ENCODE data around the gene HEATR5A.
"Not testable (repeated sequence)": the region's sequence is repeated elsewhere in the genome, so short reads cannot be mapped to it uniquely, and the experiment has no call there.

Gene HEATR5A

GRCh38 chr14:31287294-31287972 is 132.9 kb downstream of the HEATR5A start:
- no peaks in the 10 kb centered on the region for H3K9me3 ChIP-seq (ENCODE audit: control insufficient read depth, low read length)
- H3K27me3 ChIP-seq (replicated peaks; ENCODE audit: control insufficient read depth, insufficient read depth, low read length, poor library complexity, severe bottlenecking) = no peaks in the 10 kb centered on the region
- H3K27ac ChIP-seq (ENCODE audit: insufficient read depth, low read length, poor library complexity, severe bottlenecking) = no peak overlapping the region
- no peaks in the 10 kb centered on the region for H3K36me3 ChIP-seq (ENCODE audit: control insufficient read depth, insufficient read depth, low read length)
- H3K4me3 ChIP-seq (ENCODE audit: insufficient read depth, low read depth, low read length, poor library complexity, severe bottlenecking) = no peak overlapping the region
- DNase-seq = no peak
- no peaks in the 10 kb centered on the region for H3K4me1 ChIP-seq (ENCODE audit: control insufficient read depth, insufficient read depth, low read length, poor library complexity, severe bottlenecking)

GRCh38 chr14:31286456-31287293 is 133.7 kb downstream of the HEATR5A start:
- H3K27ac ChIP-seq (ENCODE audit: insufficient read depth, low read length, poor library complexity, severe bottlenecking) = no peak overlapping the region
- DNase-seq = no peak
- no peaks in the 10 kb centered on the region for H3K36me3 ChIP-seq (ENCODE audit: control insufficient read depth, insufficient read depth, low read length)
- H3K9me3 ChIP-seq (ENCODE audit: control insufficient read depth, low read length) = no peaks in the 10 kb centered on the region
- no peaks in the 10 kb centered on the region for H3K4me1 ChIP-seq (ENCODE audit: control insufficient read depth, insufficient read depth, low read length, poor library complexity, severe bottlenecking)
- H3K4me3 ChIP-seq (ENCODE audit: insufficient read depth, low read depth, low read length, poor library complexity, severe bottlenecking) = no peak overlapping the region
- no peaks in the 10 kb centered on the region for H3K27me3 ChIP-seq (replicated peaks; ENCODE audit: control insufficient read depth, insufficient read depth, low read length, poor library complexity, severe bottlenecking)

- no peaks in the 10 kb centered on the region for H3K36me3 ChIP-seq (ENCODE audit: control insufficient read depth, insufficient read depth, low read length)
- no peak overlapping the region for H3K27ac ChIP-seq (ENCODE audit: insufficient read depth, low read length, poor library complexity, severe bottlenecking)
- no peak for DNase-seq
- H3K27me3 ChIP-seq (replicated peaks; ENCODE audit: control insufficient read depth, insufficient read depth, low read length, poor library complexity, severe bottlenecking) = no peaks in the 10 kb centered on the region
- no peaks in the 10 kb centered on the region for H3K4me1 ChIP-seq (ENCODE audit: control insufficient read depth, insufficient read depth, low read length, poor library complexity, severe bottlenecking)
- no peaks in the 10 kb centered on the region for H3K9me3 ChIP-seq (ENCODE audit: control insufficient read depth, low read length)
- no peak overlapping the region for H3K4me3 ChIP-seq (ENCODE audit: insufficient read depth, low read depth, low read length, poor library complexity, severe bottlenecking)
Observed at GRCh38 chr14:31283578-31284252, 136.6 kb downstream of the HEATR5A start.

GRCh38 chr14:31283153-31283552 is 137.2 kb downstream of the HEATR5A start:
- Histone ChIP-seq H3K36me3 (ENCODE audit: control insufficient read depth, insufficient read depth, low read length) (no peaks in the 10 kb centered on the region), H3K27ac (ENCODE audit: insufficient read depth, low read length, poor library complexity, severe bottlenecking) (no peak overlapping the region), H3K4me1 (ENCODE audit: control insufficient read depth, insufficient read depth, low read length, poor library complexity, severe bottlenecking) (no peaks in the 10 kb centered on the region), H3K27me3 (replicated peaks; ENCODE audit: control insufficient read depth, insufficient read depth, low read length, poor library complexity, severe bottlenecking) (no peaks in the 10 kb centered on the region), H3K9me3 (ENCODE audit: control insufficient read depth, low read length) (no peaks in the 10 kb centered on the region), H3K4me3 (ENCODE audit: insufficient read depth, low read depth, low read length, poor library complexity, severe bottlenecking) (no peak overlapping the region)
- no peak for DNase-seq

GRCh38 chr14:31280871-31281220 is 139.5 kb downstream of the HEATR5A start:
- Histone ChIP-seq H3K36me3 (ENCODE audit: control insufficient read depth, insufficient read depth, low read length) (no peaks in the 10 kb centered on the region), H3K9me3 (ENCODE audit: control insufficient read depth, low read length) (no peaks in the 10 kb centered on the region), H3K4me3 (ENCODE audit: insufficient read depth, low read depth, low read length, poor library complexity, severe bottlenecking) (no peak overlapping the region), H3K27ac (ENCODE audit: insufficient read depth, low read length, poor library complexity, severe bottlenecking) (no peak overlapping the region), H3K27me3 (replicated peaks; ENCODE audit: control insufficient read depth, insufficient read depth, low read length, poor library complexity, severe bottlenecking) (no peaks in the 10 kb centered on the region), H3K4me1 (ENCODE audit: control insufficient read depth, insufficient read depth, low read length, poor library complexity, severe bottlenecking) (no peaks in the 10 kb centered on the region)
- DNase-seq = no peak

- H3K36me3 ChIP-seq (ENCODE audit: control insufficient read depth, insufficient read depth, low read length) = no peaks in the 10 kb centered on the region
- no peak overlapping the region for H3K27ac ChIP-seq (ENCODE audit: insufficient read depth, low read length, poor library complexity, severe bottlenecking)
- no peaks in the 10 kb centered on the region for H3K27me3 ChIP-seq (replicated peaks; ENCODE audit: control insufficient read depth, insufficient read depth, low read length, poor library complexity, severe bottlenecking)
- DNase-seq = no peak
- no peaks in the 10 kb centered on the region for H3K4me1 ChIP-seq (ENCODE audit: control insufficient read depth, insufficient read depth, low read length, poor library complexity, severe bottlenecking)
- no peak overlapping the region for H3K4me3 ChIP-seq (ENCODE audit: insufficient read depth, low read depth, low read length, poor library complexity, severe bottlenecking)
- H3K9me3 ChIP-seq (ENCODE audit: control insufficient read depth, low read length) = no peaks in the 10 kb centered on the region
Observed at GRCh38 chr14:31280132-31280870, 140.0 kb downstream of the HEATR5A start.

- H3K27ac ChIP-seq (ENCODE audit: insufficient read depth, low read length, poor library complexity, severe bottlenecking) = no peak overlapping the region
- no peaks in the 10 kb centered on the region for H3K27me3 ChIP-seq (replicated peaks; ENCODE audit: control insufficient read depth, insufficient read depth, low read length, poor library complexity, severe bottlenecking)
- no peaks in the 10 kb centered on the region for H3K9me3 ChIP-seq (ENCODE audit: control insufficient read depth, low read length)
- no peak for DNase-seq
- H3K36me3 ChIP-seq (ENCODE audit: control insufficient read depth, insufficient read depth, low read length) = no peaks in the 10 kb centered on the region
- H3K4me3 ChIP-seq (ENCODE audit: insufficient read depth, low read depth, low read length, poor library complexity, severe bottlenecking) = no peak overlapping the region
- no peaks in the 10 kb centered on the region for H3K4me1 ChIP-seq (ENCODE audit: control insufficient read depth, insufficient read depth, low read length, poor library complexity, severe bottlenecking)
Observed at GRCh38 chr14:31278883-31279282, 141.5 kb downstream of the HEATR5A start.

GRCh38 chr14:31277085-31277484 is 143.3 kb downstream of the HEATR5A start:
- no peak overlapping the region for H3K4me3 ChIP-seq (ENCODE audit: insufficient read depth, low read depth, low read length, poor library complexity, severe bottlenecking)

GRCh38 chr14:31276417-31276816 is 143.9 kb downstream of the HEATR5A start:
- H3K4me3 ChIP-seq (ENCODE audit: insufficient read depth, low read depth, low read length, poor library complexity, severe bottlenecking); H3K27ac ChIP-seq (ENCODE audit: insufficient read depth, low read length, poor library complexity, severe bottlenecking); H3K27me3 ChIP-seq (replicated peaks; ENCODE audit: control insufficient read depth, insufficient read depth, low read length, poor library complexity, severe bottlenecking); DNase-seq; H3K36me3 ChIP-seq (ENCODE audit: control insufficient read depth, insufficient read depth, low read length); H3K9me3 ChIP-seq (ENCODE audit: control insufficient read depth, low read length); H3K4me1 ChIP-seq (ENCODE audit: control insufficient read depth, insufficient read depth, low read length, poor library complexity, severe bottlenecking): not testable (repeated sequence)

More at GRCh38 chr14:31277085-31277484, 143.3 kb downstream of the HEATR5A start:
- DNase-seq = no peak
- H3K27ac ChIP-seq (ENCODE audit: insufficient read depth, low read length, poor library complexity, severe bottlenecking) = no peak overlapping the region
- no peaks in the 10 kb centered on the region for H3K9me3 ChIP-seq (ENCODE audit: control insufficient read depth, low read length)
- no peaks in the 10 kb centered on the region for H3K36me3 ChIP-seq (ENCODE audit: control insufficient read depth, insufficient read depth, low read length)
- H3K27me3 ChIP-seq (replicated peaks; ENCODE audit: control insufficient read depth, insufficient read depth, low read length, poor library complexity, severe bottlenecking) = no peaks in the 10 kb centered on the region
- H3K4me1 ChIP-seq (ENCODE audit: control insufficient read depth, insufficient read depth, low read length, poor library complexity, severe bottlenecking) = no peaks in the 10 kb centered on the region
